Activated T-helper 17 cell treated with anti-CD3 and anti-CD28 coated beads, Interleukin-2, amount 50 U/mL, for 72 hours (primary cell): ENCODE data around the gene ACVRL1. TPM values are rescaled to one million over a fixed set of nuclear protein-coding genes. Genes with fewer than 3 reads are reported as not detected.

Source experiments
- ATAC-seq: fragments of 150-1000 bp; cut with Tn5 transposase; replicated peaks from 2 replicates; pipeline ENCODE4 v1.10.0; 2021; ENCODE audit warnings: mild to moderate bottlenecking, moderate library complexity
- H3K27ac Mint-ChIP-seq: one replicate; pipeline ENCODE4 v1.8.0; 2022; ENCODE audit warnings: mixed read lengths
- H3K27me3 Mint-ChIP-seq: one replicate; pipeline ENCODE4 v1.8.0; 2022; ENCODE audit warnings: mixed read lengths
- H3K36me3 Mint-ChIP-seq: one replicate; pipeline ENCODE4 v1.8.0; 2022; ENCODE audit warnings: low read depth, mild to moderate bottlenecking, mixed read lengths
- H3K4me1 Mint-ChIP-seq: one replicate; pipeline ENCODE4 v1.8.0; 2022; ENCODE audit warnings: mixed read lengths
- H3K4me3 Mint-ChIP-seq: one replicate; pipeline ENCODE4 v1.8.0; 2022; ENCODE audit warnings: mild to moderate bottlenecking, mixed read lengths
- H3K9me3 Mint-ChIP-seq: one replicate; pipeline ENCODE4 v1.8.0; 2022; ENCODE audit warnings: mixed read lengths
- total RNA-seq, 2 donors: library from RNA; stranded (reverse); gene quantifications; one replicate each; pipeline ENCODE4 v1.2.3, GENCODE V29; 2022

ACVRL1 gene
- total RNA-seq, 2 donors from 2014 or later = not detected

DNA sequence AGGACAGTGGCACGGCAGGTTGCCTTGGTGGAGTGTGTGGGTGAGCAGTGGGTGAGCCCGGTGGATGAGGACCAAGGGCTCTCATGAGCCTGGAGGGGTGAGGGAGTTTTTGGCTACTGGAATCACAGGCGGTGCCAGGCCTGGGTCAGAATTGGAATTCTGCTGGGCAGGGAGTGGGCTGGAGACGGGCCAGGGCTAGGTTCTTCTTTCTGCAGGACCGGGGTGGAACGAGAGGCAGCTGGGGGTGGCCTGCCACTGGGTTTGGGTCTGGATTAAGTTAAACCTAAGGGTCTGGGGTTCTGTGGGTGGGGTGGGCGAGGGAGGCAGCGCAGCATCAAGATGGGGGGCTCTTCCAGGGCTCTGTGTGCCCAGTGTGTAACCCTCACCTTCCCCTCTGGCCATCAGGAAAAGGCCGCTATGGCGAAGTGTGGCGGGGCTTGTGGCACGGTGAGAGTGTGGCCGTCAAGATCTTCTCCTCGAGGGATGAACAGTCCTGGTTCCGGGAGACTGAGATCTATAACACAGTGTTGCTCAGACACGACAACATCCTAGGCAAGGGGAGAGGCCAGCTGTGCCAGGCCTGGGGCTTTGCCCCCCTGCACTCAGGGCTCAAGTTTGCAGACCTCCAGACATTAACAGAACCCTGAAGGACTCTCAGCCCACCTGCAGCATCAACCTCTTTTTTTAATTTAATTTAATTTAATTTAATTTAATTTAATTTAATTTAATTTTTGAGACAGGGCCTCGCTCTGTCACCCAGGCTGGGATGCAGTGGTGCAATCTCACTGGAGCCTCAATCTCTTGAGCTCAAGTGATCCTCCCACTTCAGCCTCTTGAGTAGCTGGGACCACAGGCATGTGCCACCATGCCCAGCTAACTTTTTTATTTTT is 7.0 kb downstream of the ACVRL1 start:
- no peak overlapping the region for H3K4me3 Mint-ChIP-seq
- no peaks in the 10 kb centered on the region for H3K27me3 Mint-ChIP-seq
- H3K27ac Mint-ChIP-seq = no peak overlapping the region
- no peaks in the 10 kb centered on the region for H3K9me3 Mint-ChIP-seq
- H3K4me1 Mint-ChIP-seq = no peaks in the 10 kb centered on the region
- no peak for ATAC-seq
- no peaks in the 10 kb centered on the region for H3K36me3 Mint-ChIP-seq

DNA sequence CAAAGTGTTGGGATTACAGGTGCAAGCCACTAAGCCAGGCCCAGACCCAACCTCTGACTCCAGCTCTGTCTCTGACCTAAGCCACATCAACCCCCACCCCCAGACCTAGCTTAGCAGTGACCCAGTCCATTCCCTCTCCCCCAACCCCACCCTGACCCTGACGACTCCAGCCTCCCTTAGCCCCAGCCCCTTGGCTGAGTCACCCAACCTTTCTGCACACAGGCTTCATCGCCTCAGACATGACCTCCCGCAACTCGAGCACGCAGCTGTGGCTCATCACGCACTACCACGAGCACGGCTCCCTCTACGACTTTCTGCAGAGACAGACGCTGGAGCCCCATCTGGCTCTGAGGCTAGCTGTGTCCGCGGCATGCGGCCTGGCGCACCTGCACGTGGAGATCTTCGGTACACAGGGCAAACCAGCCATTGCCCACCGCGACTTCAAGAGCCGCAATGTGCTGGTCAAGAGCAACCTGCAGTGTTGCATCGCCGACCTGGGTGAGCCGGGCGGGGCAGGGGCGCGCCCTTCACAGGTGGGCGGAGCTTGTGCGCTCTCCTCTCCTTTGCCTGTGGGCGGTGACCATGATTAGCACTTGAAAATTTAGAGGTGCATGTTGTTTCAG is 7.8 kb downstream of the ACVRL1 start:
- Mint-ChIP-seq H3K9me3 (no peaks in the 10 kb centered on the region), H3K36me3 (no peaks in the 10 kb centered on the region), H3K4me1 (no peaks in the 10 kb centered on the region), H3K27ac (no peak overlapping the region), H3K4me3 (no peak overlapping the region), H3K27me3 (no peaks in the 10 kb centered on the region)
- ATAC-seq = no peak

DNA sequence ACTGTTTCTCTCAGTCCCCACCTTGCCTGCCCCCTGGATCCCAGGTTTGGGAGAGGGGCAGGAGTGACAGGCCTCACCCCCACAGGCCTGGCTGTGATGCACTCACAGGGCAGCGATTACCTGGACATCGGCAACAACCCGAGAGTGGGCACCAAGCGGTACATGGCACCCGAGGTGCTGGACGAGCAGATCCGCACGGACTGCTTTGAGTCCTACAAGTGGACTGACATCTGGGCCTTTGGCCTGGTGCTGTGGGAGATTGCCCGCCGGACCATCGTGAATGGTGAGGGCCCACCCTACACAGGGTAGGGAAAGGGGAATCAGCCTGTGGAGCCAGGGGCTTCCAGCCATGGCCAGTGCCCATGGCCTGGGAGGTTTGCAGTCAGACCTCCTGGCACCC is 8.6 kb downstream of the ACVRL1 start:
- Mint-ChIP-seq H3K4me3 (no peak overlapping the region), H3K4me1 (no peaks in the 10 kb centered on the region), H3K36me3 (no peaks in the 10 kb centered on the region), H3K27me3 (no peaks in the 10 kb centered on the region), H3K9me3 (no peaks in the 10 kb centered on the region), H3K27ac (no peak overlapping the region)
- ATAC-seq = no peak

DNA sequence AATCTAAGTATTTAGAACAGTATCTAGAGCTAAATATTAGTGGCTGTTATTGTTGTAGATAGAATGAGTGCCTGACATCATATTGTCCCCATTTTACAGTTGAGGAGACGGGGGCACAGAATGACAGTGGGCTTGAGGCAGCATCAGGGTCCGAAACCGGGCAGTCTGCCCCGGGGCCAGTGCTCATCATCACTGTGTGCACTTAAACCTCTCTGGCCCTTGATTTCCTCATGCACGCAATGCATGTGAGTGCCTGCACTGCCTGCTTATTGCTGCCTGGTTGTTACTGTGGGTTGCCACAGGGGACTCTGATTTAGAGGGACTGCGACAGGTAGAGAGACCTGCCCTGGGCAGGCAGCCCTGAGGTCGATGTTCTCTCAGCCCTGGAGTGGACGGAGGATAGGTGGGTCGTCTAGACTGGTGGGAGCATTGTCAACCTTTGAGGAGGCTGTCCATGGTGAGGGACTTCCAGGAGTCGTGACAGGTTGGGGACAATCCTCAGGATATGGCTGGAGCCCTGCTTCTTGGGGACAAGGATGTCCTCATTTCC is 9.8 kb downstream of the ACVRL1 start:
- Mint-ChIP-seq H3K27me3 (no peaks in the 10 kb centered on the region), H3K36me3 (no peaks in the 10 kb centered on the region), H3K9me3 (no peaks in the 10 kb centered on the region), H3K27ac (no peak overlapping the region), H3K4me1 (no peaks in the 10 kb centered on the region), H3K4me3 (no peak overlapping the region)
- no peak for ATAC-seq

DNA sequence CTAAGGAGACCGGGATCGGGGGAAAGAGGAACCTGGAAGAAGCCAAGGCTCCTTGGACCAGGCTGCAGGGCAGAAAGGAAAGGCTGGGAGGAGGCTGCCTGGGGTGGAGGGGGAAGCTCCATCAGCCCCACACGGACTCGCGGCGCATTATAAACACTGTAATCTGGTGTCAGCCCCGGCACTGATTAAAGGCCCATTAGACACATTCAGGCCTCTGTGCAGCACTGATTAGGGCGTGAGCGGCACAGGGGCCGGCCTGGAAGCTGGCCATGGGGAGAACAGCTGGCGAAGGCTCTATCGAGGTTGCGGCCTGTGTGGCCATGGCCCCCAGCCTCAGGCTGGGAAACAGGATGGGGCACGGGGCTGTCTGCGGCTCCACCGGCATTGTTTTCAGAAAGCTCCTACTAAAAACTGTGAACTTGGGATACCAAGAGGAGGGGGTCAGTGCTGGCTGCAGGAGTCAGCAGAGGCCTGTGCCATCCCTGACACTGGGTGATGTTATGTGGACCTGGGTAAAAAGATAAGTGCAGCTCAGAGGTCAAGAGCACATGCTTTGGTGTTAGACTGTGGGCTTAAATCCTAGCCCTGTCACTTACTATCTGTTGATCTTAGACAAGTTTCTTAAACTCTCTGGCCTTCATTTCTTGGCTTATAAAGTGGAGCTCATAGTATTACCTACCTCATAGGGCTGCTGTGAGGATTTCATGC is 10.6 kb downstream of the ACVRL1 start:
- no peaks in the 10 kb centered on the region for H3K36me3 Mint-ChIP-seq
- ATAC-seq = no peak
- H3K4me3 Mint-ChIP-seq = no peak overlapping the region
- H3K9me3 Mint-ChIP-seq = no peaks in the 10 kb centered on the region
- H3K27ac Mint-ChIP-seq = no peak overlapping the region
- no peaks in the 10 kb centered on the region for H3K27me3 Mint-ChIP-seq
- H3K4me1 Mint-ChIP-seq = no peaks in the 10 kb centered on the region

DNA sequence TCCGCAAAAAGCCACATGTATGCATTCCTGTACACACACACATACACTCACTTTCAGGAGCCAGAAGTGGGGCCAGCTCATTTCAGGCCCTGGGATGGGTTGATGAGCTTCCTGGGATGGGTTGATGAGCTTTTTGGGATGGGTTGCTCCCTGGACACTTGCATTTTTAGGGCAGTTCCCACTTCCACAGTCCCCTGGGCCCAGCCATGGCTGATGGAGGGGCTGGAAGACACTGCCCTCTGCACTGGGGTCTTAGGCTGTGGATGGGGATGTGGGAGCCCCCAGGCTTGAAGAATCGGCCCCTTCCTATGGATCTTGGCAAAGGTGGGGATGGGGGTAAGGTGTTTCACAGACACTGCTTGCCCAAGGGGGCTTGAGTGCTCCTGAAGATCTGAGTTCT is 12.7 kb downstream of the ACVRL1 start:
- H3K4me1 Mint-ChIP-seq = peaks cover 3% of the 10 kb centered on the region
- ATAC-seq = no peak
- H3K9me3 Mint-ChIP-seq = no peaks in the 10 kb centered on the region
- no peaks in the 10 kb centered on the region for H3K36me3 Mint-ChIP-seq
- H3K4me3 Mint-ChIP-seq = no peak overlapping the region
- no peak overlapping the region for H3K27ac Mint-ChIP-seq
- no peaks in the 10 kb centered on the region for H3K27me3 Mint-ChIP-seq

DNA sequence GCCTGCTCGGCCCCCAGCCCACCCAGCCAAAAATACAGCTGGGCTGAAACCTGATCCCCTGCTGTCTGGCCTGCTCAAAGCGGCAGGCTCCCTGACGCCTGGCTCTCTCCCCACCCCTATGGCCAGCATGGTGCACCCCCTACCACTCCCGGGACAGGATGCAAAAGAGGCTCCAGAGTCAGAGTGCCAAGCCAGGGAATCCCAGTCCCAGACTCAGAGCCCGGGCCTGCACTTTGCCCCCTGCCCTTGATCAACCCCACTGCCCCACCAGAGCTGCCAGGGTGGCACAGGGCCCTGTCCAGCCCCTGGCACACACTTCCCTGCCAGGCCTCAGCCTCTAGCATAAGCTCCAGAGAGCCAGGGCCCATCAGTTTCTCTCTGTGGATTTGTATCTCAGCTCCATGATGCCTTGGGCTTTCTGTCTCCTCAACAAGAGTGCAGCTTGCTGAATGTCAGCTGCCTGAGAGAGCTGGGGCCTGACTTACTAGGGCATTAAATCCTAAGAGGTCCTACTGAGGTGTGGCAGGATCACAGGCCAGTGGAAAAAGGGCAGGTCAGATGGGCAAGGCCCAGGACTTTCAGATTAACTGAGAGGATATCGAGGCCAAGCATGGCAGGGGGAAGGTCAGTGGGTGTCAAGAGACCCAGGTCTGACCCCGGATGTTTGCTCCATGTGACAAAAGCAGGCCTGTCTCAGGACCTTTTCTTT is 13.9 kb downstream of the ACVRL1 start:
- no peaks in the 10 kb centered on the region for H3K36me3 Mint-ChIP-seq
- H3K4me1 Mint-ChIP-seq = peaks cover 3% of the 10 kb centered on the region
- H3K27ac Mint-ChIP-seq = no peak overlapping the region
- H3K9me3 Mint-ChIP-seq = no peaks in the 10 kb centered on the region
- no peak for ATAC-seq
- no peak overlapping the region for H3K4me3 Mint-ChIP-seq
- H3K27me3 Mint-ChIP-seq = no peaks in the 10 kb centered on the region

DNA sequence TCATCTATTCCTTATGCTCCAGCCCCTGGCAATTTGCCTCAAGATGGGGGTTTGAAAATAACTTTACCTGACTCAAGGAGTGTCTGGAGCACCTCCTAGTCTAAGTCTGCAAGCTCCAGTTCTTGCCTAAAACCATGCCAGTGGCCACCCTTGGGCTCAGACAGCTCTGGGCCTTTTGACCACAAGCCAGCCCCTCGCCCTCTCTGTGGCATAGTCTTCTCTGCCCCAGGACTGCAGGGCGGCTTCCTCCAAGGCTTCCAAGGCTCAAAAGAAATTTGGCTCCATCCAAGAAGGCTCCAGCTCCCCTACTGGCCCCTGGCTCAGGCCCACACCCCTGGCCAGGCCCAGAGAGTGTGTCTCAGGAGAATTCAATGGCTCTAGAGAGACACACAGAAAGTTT is 14.8 kb downstream of the ACVRL1 start:
- Mint-ChIP-seq H3K9me3 (no peaks in the 10 kb centered on the region), H3K27ac (no peak overlapping the region), H3K27me3 (no peaks in the 10 kb centered on the region)

DNA sequence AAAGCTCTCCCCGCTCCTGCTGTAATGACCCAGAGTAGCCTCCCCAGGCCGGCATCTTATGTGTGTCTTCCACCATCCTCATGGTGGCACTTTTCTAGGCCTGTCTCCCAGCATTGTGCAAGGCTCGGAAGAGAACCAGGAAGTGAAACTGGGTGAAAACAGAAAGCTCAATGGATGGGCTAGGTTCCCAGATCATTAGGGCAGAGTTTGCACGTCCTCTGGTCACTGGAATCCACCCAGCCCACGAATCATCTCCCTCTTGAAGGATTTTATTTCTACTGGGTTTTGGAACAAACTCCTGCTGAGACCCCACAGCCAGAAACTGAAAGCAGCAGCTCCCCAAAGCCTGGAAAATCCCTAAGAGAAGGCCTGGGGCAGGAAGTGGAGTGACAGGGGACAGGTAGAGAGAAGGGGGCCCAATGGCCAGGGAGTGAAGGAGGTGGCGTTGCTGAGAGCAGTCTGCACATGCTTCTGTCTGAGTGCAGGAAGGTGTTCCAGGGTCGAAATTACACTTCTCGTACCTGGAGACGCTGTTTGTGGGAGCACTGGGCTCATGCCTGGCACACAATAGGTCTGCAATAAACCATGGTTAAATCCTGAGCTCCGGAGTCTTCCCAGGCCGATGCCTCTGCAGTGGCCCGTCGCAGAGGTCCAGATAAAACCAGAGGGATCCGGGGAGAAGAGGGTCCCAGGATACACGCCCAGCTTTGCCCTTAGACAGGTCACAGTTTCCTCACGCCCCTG is 15.6 kb downstream of the ACVRL1 start:
- Mint-ChIP-seq H3K27ac (no peak overlapping the region), H3K4me1 (peaks cover 3% of the 10 kb centered on the region), H3K27me3 (no peaks in the 10 kb centered on the region), H3K9me3 (no peaks in the 10 kb centered on the region), H3K36me3 (no peaks in the 10 kb centered on the region), H3K4me3 (peak overlapping the region; percentile 42)
- ATAC-seq = no peak

More for the DNA sequence above, 14.8 kb downstream of the ACVRL1 start:
- Mint-ChIP-seq H3K36me3 (no peaks in the 10 kb centered on the region), H3K4me1 (peaks cover 3% of the 10 kb centered on the region), H3K4me3 (no peak overlapping the region)
- ATAC-seq = no peak

DNA sequence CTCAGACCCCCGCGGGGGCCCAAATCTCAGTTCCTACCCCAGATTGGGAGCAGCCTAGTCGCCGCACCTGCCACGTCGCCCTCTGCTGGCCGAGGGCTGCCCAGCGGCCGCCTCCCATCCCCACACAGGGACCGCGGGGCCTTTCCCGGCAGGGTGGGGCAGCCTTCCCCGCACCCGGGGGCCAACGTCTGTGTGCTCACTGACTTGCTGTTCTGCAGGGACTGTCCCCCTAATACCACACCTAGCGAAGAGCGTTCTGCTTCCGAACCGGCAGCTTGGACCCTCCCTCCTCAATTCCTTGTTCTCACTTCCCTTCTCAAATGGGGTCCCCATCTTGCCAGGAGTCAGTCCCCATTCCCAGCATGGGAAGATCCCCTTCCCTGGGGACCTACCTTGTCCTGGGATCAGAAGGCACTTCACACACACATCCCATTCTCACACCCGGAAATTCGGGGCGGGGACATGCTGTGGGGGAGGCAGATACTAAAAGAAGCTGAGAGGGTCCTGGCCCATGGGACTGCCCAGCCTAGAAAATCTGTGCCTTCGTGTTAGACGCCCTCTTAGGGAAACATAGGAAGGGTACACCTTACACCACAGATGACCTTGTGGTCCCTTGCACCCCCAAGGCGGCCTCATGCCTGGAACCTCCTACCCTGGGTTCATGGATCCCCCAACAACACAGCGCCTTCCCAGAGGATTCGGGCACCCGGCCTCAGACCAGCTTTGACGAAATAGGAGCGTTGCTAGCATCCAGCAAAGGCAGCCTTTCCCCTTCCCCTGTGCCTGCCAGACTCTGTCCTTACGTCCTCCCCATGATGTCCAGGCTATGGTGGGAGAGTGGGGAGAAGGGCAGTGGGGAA is 16.4 kb downstream of the ACVRL1 start:
- Mint-ChIP-seq H3K36me3 (no peaks in the 10 kb centered on the region), H3K4me3 (peak overlapping the region; percentile 42), H3K4me1 (peaks cover 3% of the 10 kb centered on the region), H3K9me3 (no peaks in the 10 kb centered on the region), H3K27ac (peak overlapping the region; percentile 49), H3K27me3 (no peaks in the 10 kb centered on the region)
- ATAC-seq = peak; percentile 81

DNA sequence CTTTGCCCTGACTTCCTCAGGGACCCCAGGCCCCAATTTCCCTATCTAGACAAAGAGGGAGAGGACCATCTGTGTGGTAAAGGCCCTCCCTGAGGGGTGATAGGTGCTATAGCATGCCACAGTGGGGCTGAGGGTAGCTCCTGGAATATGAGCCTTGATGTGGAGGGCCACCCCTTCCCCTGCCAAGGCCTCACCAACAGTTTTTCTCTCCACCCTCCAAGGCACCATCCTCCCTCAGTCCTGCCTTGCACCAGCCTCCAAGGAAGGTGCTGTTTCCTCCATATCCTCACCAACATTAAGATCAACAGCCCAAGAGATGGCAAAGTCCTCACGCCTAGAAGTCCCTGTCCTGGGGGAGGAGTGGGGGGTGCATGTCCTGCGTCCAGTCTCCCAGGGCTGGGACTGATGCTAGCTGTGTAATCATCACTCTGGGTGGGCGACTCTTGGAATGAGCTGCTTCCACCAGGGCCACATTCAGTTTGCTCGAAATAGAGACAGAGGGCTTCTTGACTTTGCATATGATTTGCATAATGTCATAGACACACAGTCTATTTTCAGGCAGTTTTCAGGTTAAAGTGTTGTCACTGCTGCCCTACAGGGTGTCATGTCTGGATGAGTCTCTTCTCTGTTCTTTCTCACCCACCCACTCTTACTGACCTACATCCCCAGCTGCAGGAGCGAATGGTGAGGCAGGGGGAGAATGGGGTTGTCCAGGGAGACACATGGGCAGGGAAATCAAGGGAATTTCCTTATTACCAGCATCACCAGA is 17.4 kb downstream of the ACVRL1 start:
- Mint-ChIP-seq H3K27ac (peak overlapping the region; percentile 49), H3K9me3 (no peaks in the 10 kb centered on the region), H3K4me1 (peaks cover 3% of the 10 kb centered on the region), H3K4me3 (peak overlapping the region; percentile 47), H3K27me3 (no peaks in the 10 kb centered on the region), H3K36me3 (no peaks in the 10 kb centered on the region)
- peak; percentile 75 for ATAC-seq

DNA sequence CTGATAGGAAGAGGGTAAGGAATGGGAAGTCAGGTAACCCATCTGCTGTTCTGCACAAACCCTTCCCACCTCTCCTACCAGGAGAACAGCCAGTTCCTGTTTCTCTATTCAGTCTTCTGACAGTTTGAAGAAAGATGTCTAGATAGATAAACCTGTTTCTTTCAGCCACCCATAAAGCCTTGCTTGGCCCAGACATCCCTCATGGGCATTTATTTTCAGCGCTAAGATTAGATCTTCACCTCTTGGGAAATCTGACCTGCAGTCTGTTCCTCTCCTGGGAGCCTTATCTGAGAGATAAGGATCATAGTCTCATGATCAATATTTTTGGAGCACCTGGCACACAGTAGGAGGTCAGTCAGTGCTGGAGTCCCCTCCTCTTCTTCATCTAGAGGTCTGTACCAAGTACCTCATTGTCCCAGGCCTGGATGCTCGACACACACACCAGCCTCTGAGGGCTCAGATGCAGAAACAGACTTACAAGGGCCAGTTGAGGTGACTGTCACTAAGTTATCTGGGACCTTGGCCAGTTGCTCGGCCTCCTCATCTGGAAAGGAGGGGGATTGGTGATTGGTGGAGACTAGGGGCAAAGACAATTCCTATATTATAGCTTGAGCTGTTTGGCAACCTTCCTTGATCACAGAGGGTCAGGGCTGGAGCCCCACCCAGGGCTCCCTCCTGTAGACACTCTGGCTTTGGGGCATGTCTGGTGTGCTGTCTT is 18.2 kb downstream of the ACVRL1 start:
- Mint-ChIP-seq H3K4me1 (peaks cover 3% of the 10 kb centered on the region), H3K36me3 (no peaks in the 10 kb centered on the region), H3K27ac (no peak overlapping the region), H3K9me3 (no peaks in the 10 kb centered on the region), H3K27me3 (no peaks in the 10 kb centered on the region), H3K4me3 (no peak overlapping the region)
- no peak for ATAC-seq
